HG03558 (cell line): Measurements from ENCODE around the gene SOBP.

Experiments used
- ATAC-seq: cut with Tn5 transposase; IDR thresholded peaks from one replicate; pipeline ENCODE4 v1.9.1; 2021; ENCODE audit warnings: moderate number of reproducible peaks; ENCODE audit not compliant: unreplicated experiment; ENCODE audit errors: extremely low read depth

SOBP gene

DNA sequence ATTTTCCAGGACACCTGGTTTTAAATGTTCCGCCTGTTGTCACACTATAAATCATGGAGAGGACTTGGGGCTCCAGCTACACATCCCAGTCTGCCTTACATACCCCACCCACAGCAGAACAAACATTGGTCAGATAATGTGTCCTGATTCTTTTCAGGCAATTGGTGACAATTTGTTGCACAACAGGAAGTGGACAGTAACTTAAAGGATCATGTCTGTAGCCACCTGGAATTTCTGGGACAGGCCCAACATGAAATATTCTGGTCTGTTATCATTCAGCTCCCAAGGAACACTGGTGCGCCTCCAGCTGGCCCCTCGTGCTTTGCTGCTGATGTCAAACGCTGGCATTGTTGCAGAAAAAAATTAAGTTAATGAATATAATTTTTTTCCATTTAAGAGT lies 117.2 kb downstream of the SOBP start:
- no peak for ATAC-seq

DNA sequence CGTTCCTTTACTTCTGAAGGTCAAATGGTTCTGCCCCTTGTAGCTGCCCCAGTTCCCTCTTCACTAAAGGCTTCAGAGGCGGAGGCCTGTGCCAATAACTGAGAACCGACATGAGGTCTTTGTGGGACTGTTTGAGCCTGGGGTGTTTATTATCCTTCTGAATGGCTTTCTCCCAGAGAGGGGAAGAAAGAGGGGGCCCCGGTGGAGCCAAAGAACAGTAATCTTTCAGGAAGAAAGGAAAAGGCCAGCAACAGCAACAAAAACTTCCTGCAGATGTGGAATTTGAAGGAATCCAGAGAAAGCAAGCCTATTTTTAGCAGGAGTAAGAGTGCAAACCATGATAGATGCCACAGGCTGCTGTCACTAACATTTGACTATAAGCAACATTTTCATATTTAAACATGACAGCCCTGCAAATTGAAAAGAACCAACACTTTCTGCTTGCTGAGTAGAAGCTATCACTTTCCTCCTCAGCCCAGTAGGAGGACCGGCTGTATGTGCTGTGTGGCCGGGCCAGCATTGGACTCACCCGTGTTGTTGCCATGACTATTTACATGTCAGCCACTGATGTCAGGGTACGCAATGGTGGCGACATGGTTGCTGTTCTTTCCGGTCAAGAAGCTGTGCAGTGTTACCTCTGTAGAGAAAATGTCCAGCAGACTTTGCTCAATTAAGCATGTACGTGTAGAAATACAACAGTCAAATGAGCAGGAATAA lies 121.3 kb downstream of the SOBP start:
- no peak for ATAC-seq

DNA sequence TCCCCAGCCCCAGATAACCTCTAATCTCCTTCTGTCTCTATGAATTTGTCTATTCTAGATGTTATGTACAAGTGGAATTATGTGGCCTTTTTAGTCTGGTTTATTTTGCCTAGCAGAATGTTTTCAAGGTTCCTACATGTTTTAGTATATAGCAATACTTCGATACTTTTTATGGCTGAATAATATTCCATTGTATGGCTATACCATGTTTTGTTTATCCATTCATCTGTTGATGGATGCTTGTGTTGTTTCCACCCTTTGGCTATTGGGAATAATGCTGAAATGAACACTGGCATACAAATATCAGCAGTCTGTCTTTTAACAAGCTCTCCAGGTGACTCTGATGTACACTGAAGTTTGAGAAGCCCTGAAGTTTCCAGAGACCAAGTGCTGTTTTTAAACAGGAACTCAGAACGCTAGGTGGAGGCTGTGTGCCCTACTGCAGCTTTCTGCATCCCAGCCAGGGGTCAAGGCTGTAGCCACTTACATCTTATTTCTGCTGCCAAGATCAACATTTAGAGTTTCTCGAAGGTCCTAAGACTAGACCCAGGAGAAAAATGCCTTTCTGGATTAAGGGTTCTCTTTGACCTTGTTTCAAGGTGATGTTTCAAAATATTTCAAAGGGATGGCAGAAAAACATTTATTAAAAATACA lies 123.0 kb downstream of the SOBP start:
- ATAC-seq: no peak

DNA sequence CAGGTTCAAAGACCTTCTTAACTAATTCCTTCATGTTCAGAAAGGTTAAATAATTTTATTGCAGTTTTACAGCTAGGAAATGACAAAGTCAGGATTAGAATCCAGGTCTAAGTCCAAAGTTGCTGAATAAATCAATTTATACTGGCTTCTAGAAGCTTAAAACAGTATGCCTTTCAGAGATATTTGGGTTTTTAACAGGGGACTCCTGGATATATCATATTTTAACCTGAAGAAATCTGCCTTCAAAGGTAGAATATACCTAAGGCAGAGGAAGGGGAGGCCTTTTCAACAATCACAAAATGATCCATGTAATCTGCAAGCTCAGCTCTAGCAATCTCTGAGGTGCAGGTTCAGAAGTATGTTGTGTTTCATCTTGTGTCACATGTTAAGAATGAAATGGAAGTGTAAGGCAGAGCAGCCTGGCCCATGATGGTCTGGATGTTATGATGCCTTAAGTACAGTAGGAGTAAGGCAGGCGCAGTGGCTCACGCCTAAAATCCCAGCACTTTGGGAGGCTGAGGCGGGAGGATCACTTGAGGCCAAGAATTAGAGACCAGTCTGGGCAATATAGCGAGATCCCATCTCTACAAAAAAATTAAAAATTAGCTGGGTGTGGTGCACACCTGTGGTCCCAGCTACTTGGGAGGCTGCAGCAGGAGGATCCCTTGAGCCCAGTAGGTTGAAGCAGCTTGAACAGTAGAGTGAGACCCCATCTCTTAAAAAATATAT lies 123.9 kb downstream of the SOBP start:
- no peak for ATAC-seq

DNA sequence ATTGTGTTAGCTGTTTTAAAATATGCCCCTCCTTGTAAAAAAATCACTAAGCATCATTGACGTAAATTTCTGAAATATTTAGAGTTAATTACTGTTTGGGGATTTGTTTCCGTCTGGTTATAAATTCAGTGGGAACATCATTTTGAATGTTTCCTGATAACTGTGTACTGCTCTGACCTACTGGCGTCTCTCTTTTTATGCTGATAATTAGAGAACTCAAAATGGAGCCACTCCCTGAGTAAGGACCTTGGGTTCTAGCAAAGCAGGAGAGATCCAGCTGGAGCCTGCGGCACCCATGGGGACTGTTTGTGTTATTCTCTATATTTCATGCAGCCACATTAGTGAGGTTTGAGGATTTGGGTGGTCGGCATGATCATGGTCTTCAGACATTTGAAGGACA lies 124.9 kb downstream of the SOBP start:
- ATAC-seq: no peak

DNA sequence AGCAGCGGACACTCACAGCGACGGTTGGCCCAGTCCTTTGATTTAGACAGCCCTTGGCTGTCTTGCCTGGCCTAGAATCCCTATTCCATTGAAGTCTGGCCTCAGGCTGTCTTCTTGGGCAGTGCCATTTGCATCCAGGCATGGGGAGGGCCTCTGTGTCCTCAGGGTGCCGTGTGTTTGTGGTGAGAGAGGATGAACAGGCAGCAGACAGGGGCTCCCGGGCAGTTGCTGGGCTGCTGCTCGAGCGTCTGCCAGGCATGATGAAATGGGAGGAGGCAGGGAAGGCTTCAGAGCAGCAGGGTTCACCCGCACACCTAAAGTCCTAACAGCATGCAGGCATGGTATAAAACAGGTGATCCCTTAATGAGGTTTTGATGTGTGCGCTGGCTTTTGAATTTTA lies 126.9 kb downstream of the SOBP start:
- no peak for ATAC-seq

DNA sequence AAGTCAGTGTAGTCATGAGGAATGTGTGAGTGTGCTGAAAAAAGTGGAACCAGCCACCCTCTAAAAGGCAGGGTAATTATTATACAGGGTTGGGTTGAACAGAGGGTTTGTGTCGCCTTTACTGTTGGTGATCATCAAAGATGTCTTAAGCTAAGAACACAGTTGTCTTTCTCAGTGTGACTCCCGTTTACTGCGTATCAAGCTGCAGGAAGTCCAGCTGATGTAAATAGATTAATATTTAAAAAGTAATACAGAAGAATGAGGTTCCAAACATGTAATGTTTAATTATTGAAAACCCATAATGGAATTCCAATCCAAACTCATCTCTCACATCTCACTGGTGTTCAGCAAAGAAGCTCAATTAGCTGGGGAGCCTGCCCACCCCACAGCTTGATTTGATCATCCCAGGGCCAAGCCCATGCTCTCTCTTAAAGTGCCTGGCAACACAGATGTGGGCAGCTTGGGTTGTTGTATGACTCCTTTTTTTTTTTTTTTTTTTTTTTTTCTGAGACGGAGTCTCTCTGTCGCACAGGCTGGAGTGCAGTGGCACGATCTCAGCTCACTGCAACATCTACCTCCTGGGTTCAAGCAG lies 127.5 kb downstream of the SOBP start:
- no peak for ATAC-seq

DNA sequence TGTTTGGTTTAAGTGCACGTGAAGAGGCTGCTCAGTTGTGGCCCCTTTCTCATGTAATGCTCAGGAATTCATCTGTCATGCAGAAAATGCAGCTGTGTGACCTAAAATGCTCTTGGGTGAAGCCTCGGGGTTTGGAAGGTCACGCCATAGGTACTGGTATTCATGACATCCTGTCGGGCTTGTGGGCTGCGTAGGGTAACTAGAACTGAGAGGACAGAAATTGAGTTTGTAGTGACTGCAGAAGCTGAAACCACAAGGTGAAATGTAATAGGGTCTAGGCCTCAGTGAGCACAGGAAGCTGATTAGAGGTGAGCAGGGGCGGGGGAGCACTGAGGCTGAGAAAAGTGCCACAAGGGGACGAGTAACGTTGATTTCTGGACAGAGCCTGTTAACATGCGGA lies 128.8 kb downstream of the SOBP start:
- peak; percentile 81 for ATAC-seq

DNA sequence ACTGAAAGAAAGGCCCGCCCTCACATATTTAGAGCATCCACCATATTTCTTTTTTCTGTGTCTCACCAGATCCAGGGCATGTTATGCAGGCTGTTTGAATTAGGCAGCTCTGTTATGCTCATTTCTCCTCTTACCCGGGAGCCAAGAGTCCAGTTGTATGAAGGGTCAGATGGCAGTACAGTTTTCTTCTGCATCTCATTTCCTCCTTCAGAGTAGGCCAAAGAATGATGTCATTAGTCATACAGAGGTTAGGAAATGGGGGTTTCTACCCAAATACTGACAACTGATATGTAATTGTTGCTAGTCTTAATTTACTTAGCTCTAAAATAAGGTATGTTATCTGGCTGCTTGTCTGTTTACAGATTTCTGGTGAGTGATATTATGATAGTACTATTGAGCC lies 130.8 kb downstream of the SOBP start:
- ATAC-seq: no peak

DNA sequence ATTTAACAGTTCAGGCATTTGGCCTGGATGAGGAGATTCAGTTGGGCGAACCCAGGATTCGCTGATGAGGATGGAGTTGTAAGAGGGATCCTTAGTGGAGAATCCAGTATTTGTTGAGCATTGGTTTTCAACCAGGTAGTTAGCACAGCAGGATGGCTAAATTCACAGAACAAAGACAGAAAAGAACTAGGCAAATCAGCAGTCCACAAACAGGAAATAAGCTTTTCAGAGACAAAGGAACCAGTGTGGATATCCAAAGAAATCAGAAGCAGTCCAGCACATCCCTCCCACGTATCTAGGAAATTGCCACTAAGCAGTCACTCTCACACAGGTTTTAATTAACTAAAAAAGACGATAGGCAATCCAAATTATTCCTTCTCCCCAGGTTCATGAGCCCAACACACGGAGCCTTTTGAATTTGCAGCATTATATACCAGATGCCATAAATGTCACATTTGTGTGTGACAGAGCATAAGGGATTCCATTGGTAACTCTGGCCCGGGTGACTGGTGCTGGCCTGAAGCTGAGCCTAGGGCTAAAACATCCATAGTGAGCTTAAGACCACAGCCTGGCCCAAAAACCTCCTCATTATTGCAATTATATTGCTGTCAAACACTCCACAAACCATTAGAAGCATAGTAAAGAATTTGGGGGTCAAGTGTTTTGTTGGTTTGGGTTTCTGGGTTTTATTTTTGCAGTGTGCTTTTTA lies 131.5 kb downstream of the SOBP start:
- ATAC-seq: no peak

DNA sequence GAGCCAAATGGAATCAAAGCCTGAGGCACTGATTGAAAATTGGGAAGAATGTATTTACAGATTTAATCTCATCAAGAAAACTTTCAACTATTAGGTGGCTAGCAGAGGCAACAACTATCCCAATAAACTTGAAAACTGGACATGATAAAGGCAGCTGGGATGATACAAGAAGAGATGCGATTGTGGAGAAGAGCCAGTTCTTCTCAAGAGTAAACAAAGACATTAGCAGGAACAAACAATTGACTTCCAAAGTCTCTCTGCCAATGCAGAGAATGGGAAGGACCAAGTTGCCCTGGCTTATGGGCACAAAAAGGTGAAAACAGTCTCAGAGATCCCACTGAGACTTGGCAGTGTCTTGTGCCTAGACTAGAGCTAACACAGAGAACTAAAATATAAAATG lies 132.4 kb downstream of the SOBP start:
- no peak for ATAC-seq

DNA sequence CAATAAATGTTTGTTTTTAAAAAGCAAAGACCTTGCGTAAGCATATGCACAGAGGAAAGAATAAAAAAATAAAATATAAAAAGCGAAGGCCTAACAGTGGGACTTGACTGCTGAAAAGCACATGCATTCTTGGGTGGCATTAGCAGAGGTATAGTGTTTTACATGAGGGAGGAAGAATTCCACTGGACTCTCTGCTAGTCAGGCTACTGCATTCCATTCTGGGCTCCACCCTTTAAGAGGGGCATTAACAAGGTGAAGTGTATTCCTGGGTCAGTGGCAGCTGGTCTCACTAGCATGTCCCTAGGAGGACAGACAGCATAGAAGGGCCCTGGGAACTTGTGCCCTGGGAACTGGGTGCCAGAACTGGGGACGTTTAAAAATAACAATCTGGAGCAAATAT lies 134.1 kb downstream of the SOBP start:
- ATAC-seq: no peak

DNA sequence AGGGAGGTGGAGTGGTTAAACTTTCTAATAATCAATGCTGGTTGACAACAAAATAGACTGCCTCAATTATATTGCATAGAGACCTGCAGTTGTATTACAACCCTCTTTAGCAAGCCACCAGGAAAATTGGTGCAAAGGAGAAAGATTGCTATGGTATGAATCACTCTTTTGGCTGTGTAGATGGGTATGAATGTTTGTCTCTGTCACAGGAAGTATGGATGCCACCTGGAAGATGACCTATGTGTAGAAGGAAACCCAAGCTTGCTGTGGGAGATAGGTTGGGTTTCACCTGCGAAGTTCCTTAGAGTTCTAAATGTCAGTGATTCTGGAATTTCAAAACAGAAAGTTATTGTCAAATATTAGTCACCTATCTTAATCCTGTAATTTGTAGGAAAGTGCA lies 134.6 kb downstream of the SOBP start:
- ATAC-seq: no peak

DNA sequence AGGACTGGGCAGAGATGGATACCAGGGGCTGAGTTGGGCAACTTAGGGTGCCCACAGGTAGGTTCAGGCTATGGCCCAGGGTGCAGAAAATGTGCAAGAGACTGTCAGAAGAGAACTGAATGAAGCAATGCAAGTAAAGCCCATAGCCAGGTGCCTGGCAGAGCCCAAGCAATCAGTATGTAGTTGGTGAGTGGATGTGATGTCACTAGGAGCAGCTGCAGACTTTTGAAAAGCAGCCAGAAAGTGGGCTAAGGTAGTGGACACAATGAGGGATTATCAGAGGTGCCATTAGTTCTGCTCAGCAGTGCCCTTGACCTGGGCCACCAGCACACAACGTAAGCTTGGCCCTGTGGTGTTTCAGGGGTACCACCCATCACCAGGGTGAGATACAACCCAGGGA lies 135.3 kb downstream of the SOBP start:
- ATAC-seq: no peak

DNA sequence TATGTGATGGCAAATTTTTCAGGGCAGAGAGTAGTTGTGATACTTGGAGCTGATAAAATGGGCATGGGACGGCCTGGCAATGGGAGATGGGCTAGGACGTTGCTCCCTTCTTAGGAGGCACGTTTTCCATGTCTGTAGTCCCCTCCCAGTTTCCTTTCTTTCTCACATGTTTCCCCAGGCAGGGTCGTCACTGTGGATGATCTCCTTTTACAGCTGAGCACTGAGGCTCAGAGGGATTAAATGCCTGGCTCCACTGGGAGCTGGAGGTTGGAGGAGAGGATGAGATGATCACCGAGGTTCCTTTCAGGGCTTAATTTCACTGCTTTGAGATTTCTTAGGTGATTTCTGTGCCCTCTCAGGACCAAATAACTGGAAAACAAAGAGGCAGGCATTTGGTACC lies 136.7 kb downstream of the SOBP start:
- no peak for ATAC-seq

DNA sequence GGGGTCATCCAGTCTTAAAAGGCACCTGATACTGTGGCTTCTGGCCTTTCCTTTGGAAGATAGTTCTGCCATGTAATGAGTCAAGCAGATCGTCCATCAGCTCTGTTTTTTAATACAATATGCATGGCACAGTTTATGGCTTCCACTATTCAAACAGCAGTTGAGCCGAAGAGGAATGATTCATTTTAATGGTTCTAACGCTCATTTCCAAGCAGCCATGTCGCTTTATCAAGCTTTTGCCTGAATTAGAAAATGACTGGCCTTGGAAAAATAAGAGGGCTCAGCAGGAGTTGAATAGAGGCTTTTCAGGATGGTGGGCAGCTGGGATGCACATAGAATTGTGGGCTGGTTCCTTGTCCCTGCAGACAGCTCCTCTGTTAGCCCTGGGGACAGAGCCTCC lies 138.1 kb downstream of the SOBP start:
- ATAC-seq: no peak

DNA sequence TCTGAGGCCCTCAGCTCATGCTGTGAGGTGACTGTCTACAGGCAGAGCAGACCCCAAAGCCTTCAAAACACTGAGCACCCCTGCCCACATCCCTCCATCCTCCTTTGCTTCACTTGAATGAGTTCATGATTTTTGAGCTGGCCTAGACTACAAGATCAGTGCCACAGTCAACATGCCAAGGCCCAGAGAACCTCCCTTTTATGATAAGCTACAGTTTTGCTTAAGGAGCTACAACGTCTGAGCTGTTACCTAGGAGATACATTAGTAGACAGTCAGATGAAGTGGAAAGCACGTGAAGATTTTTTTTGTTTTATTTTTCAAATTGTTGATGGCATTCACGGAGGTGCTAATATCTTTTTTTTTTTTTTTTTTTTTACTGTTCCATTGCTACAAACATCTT lies 139.0 kb downstream of the SOBP start:
- ATAC-seq: no peak

DNA sequence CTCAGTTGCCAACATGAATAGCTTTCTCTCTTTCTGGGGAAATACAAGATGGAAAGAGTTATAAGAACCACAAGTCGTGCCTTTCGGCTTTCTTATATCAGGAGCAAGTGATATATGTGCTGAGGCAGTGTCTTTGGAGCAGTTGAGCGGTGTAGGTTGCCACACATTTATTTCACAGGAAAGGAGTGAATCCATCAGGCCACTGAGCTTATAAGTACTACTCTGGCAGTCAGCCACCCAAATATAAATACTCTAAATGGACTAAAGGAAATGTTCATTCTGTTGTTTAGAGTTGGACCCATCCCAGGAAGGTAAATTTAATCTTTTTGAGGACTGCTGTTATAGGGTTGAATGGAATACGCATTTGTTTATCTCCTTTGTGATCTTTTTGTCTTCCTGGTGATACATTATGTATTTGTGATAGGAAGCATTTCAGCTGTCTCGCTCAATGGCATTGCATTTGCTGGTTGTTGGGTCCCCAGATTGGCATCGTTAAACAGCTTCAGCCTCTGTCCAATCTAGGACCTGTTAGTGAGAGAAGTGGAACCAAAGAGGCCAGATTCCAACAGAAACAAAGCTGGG lies 139.7 kb downstream of the SOBP start:
- no peak for ATAC-seq

DNA sequence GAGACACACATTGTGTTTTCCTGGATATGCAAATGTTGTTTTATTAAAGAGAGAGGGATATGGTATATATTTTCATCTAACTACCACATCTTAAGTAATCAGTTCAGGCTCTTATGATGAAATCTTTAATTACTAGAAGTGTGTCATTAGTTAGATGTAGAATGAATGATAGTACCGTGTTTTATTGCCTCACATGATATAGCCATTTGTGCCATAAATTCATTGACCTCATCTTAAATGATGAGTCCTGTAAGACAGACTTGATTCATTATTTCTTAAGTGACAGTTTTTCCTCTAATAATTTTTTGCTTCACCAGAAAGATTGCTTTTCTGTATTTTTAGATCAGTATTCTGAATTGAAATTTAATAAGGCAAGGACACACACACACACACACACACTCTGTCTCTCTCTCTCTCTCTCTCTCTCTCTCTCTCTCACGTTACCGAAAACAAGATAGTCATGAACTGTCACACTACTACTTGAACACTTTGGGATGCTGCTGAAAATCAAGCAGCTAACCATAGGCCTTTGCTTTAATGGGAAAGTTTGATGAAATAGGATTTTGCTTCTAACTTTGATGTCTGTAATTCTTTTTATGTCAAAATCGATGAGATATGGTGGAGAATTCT lies 140.5 kb downstream of the SOBP start:
- ATAC-seq: no peak
